ENCODE results near the gene NUP210.

The NUP210 gene

DNA sequence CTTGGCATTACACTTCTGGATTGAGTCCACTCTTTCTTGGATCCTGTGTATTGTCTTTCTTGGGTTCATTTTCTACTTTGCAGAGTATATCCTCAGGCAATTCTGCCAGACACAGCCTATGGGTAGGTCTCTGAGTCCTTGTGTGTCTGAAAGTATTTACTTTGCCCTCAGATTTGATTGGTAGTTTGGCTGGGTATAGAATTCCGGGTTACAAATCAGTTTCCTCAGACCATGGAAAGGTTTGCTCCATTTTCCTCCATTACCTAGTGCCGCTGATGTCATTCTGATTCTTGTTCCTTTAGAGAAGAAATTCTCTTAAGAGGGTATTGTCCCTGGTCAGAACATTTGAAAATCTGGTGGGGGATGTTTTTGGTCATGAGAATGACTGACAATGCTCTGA, 133.2 kb downstream of the NUP210 start:
- DNase-seq = no peak

DNA sequence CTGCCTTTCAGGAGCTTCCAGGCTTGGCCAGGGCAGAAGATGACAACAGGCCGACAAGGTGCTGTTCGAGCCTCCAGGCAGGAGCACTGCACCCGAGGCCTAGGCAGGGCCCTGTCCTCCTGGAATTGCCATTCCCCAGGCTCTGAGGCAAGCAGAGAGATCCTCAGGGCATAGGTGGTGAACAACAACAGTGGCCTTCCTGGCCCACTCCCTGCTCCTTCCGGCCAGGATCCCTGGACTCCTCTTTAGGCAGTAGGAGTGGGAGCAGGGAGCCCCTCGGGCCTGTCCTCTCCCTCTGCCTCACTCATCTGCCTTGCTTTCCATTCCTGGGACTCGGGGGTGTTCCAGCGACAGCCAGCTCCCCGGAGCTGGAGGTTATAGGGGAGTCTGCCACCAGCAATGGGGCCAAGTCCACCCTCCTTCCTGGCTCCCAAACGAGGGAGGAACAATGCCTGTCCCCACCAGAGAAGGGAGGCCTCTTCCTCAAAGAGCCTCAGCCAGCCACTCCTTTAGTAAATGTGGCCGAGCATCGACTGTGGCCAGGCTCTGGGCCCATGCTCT, 135.0 kb downstream of the NUP210 start:
- no peak for DNase-seq

DNA sequence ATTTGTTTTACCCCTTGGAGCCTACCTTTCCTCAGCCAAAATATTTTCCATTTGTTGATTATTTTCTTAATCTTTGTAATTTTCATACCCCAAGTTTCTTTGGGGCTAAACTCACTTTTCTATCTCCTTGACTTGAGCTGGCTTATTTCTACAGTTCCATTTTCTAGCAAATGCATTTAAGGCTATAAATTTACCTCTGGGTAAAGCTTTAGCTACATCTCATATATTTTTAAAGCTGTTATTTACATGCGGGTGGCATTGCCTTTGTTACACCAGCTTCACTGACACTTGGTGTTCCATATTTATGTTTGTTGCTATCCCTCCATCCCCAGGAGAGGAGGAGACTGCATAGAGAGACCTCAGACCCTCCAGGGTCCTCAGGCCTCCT, 136.3 kb downstream of the NUP210 start:
- DNase-seq = no peak

DNA sequence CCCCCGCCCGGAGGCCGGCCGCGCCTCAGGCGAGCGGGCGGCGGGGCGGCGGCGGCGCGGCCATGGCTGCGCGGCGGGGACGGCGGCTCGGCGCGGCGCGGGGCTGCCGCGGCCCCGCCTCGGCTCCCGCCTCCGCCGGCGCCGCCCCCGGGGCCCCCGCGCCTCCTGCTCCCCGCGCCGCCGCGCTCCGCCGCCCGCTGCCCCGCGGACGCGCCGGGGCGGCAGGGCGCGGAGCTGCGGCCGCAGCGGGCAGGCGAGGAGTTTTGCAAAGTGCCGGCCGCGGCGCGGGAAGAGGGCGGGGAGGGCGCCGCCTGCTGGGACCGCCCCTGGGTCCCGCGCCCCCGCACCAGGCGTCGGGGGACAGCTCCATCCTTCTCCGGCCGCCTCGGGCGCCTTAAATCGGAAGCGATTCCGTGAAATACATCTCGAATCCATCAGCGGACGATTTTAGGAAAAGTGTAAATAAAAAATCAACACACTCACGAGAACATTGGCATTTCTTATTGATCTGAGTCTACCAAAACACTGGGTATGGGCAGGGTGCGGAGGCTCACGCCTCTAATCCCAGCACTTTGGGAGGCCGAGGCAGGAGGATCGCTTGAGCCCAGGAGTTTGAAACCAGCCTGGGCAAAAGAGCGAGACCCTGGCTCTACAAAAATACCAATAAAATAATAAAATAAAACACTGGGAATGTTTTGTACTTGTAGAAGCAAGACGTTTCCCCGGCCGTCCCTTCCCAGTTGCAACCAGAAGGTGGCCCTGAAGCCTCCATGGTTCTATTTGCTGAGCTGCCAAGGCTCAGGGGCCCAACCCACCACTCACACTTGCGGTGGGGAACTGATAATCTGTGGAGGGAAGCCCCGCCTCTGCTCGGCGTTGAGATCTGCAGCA, 136.9 kb downstream of the NUP210 start:
- no peak for DNase-seq

DNA sequence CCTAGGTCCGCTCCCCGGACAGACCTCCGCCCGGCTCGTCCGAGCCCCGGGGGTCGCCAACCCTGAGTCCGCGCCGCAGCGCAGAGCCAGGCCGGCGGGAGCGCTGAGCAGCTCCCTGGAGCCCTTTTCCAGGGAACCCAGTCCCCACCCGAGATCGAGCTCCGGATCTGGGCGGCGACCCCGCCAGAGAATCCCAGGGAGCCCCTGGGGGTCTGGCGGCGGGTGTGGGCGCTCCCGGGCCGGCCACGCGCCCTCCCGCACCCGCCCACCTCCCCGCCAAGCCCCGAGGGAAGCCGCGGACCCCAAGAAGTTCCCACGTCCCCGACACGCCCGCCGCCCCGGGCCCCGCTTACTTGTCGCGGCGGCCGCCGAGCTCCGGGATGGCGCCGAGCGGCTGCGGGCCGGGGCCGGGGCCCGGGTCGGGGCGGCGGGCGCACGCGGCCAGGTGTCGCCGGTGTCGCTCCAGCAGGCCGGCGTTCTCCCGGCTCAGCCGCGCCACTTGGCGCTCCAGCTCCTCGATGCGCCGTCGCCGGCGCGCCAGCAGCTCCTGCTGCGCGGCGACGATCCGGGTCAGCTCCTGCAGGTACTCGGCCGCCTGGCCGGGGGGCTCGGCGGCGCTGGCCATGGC, 137.7 kb downstream of the NUP210 start:
- no peak for DNase-seq

DNA sequence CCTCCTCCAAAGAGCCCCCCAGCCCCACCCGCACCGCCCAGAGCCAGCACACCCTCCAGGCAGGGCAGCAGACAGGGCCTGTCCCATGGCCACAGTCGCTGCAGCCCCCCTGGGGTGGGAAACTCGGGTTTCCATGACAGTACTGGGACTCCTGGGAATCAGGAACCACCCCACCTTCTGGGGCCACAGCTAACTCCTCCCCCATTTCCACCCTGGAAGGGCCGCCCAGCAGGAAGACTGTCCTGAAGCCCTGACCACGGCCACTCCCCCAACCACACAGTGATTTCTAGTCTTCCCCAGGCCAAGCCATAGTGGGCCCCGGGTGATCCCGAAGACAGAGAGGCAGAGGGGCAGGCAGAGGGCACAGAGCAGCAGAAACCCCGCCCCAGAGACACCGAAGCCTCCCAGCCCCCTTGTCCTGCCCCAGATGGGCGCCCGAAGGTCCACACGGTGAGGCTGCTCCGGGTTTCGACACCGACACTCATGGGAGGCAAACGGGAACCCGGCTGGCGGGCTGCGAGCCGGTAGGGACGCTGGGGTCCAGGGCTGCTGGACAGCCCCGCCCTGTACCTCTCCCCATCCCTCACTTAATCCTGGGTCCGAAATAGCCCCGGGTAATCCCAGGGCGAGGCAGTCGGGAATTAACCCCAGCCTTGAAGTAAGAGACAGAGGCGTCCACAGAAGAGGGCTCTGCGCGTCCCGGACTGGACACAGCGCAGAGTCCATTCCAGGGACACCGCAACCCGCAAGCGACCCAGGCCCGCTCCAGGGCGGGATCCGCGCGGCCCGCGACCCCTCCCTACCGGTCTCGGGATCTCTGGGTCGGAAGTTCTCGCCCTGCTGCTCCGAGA, 138.4 kb downstream of the NUP210 start:
- DNase-seq = no peak

DNA sequence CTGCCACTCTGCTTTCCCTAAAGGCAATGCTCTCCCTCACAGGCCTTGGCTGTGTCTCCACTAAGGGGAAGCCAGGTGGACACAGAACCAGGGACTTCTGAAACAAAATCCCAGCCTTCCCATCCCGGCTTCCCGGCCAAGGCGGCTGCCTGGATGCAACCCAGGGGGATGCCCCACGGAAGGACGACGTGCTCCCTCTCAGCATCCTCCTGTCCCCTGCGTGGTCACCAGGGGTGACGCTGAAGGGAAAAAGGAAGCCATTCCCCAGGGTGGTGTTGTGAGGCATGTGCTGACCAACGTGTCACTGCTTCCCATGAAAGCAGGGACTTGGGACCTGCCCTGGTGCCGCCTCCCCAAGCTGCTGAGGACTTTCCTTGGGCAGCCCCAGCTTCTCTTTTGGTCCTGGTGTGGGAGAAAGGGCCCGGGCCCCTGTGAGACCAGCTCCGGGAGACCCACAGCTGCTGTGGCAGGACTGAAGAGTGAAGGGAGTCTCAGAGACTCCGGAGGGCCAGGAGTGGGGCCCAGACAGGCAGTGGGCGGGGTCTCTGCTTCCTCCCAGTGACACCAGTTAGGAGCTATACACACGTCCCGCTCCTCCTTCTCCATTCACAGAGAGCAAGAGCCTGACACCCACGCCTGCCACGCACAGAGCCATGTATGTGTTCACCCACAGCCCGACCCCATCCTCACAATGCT, 139.2 kb downstream of the NUP210 start:
- no peak for DNase-seq

DNA sequence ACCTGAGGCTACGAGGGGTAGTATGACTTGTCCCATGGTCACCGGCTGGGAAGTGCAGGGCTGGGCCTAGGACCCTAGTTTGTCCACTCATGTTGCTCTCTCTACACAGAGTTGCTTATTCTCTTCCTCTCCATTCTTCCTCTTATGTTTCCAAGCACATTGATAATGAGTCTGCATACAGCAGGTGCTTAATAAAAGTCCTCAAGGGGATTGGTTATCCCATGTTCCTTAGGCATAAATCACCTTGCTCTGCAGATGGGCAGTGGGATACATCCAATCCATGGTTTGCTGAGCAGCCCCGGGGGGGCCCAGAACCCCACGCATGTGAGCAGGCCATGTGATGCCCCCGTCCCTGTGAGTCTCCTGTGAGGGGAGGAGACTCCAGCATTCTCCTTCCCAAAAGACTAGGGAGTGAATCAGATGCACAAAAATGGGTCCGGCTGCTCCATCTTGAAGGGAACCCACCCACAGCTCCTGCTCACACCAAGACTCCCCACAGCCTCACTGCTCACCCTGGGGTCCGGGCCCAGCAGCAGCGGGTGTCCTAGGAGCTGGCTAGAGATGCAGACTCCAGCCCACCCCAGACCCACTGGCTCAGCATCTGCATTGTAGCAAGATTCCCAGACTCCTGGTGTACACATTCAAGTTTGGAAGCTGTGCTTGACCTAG, 139.9 kb downstream of the NUP210 start:
- no peak for DNase-seq

DNA sequence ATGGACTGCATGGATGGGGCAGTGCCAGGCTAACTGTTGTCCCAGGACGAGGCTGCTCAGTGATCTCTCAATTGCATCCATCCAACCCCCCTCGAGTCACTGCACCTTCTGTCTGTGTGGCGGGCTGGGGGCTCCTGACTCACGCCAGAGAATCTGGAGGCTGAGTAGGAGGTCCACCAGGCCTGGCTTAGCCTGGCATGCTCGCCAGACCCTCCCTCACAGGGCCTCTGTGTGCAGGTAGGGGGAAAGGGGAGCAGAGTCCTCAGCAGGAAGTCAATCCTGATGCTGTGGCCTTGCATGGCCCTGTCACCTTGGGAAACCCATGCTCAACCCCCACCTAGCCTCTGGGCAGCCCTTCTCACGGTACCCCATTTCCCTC, 140.6 kb downstream of the NUP210 start:
- no peak for DNase-seq

DNA sequence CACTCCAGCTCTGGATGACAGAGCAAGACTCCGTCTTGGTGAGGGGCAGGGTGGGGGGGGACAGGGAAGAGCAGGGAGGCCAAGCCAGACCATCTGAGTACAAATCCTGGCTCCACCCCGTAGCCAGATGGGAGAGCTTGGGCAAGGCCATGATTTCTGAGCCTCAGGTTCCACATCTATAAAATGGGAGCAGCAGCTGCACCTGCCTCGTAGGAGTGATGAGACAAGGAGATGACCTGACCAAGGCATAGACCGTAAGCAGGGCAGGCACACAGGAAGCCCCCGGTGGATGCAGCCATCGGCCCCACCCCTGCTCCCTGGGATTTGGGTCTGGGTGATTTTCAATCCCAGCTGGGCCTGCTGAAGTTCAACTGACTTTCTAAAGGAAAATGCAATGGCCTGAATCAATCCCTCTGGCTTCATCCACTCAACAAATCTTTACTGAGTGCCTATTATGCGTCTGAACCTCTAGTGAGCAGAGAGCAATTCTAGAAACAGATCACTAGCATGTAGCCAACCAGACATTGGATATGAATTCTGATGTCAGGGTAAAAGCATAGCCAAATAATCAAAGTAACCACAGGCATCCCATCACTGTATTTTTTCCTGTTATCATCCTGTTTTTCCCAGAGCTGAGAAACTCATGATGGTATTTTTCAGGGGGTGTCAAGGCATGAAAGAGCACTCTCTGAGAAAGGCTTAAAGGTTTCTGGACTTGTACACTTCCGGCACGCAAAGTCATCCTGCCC, 141.2 kb downstream of the NUP210 start:
- DNase-seq = no peak

DNA sequence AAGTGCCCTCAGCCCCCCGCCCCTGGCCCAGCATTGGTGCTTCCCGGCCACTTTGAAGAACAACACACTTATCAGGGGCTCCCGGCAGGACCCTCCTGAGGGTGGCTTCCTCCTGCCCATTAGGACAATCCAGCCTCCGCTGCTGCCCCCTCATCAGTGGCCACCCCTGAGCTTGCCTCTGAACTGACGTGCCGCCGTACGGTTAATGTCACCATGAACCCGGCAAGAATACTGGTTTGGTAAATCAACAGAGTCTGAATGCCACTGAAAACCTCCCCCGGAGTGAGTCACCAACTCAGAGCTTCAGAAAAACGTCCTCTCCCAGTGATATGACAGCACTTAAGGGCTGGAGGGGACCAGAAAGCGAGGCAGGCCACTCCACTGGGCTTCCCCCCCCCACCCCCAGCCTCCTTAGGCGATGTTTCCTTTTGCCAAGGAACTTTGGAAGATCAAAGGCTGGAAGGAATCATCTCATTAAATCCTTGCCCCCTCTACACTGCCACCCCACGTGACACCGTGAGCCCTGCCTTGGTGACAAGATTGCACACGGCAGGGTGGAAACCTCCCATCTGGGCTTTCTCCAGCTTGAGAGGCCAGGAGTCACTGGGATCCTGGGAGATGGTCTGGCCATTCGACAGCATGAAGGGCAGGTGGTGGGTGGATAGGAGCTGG, 142.1 kb downstream of the NUP210 start:
- no peak for DNase-seq

DNA sequence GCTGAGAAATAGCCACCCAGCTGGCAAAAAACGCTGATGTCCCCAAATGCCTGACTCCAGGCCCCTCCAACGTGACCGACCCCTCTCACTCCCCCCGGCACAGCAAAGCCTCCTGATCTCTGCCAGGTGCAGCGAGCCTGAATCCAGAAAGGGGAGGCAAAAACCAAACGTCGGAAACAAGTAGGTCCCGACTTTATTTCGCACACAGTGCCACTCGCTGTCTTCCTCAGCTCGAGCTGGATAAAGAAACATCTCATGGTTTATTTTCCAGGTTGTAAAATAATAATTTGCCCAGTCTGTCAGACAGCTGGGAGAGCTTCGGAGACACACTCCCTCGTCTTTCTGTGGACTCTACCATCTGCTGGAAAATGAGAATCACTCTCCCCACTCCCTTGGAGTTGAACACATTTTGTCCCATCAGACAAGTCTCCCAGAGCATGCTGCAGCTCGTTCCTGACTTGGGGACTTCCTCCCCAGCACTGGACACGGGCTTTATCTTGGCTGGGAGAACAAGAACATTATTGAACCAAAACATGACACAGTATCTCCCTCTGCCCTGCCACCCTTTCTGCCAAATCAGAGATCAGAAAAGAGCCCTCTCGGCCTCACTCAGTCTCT, 142.8 kb downstream of the NUP210 start:
- no peak for DNase-seq

DNA sequence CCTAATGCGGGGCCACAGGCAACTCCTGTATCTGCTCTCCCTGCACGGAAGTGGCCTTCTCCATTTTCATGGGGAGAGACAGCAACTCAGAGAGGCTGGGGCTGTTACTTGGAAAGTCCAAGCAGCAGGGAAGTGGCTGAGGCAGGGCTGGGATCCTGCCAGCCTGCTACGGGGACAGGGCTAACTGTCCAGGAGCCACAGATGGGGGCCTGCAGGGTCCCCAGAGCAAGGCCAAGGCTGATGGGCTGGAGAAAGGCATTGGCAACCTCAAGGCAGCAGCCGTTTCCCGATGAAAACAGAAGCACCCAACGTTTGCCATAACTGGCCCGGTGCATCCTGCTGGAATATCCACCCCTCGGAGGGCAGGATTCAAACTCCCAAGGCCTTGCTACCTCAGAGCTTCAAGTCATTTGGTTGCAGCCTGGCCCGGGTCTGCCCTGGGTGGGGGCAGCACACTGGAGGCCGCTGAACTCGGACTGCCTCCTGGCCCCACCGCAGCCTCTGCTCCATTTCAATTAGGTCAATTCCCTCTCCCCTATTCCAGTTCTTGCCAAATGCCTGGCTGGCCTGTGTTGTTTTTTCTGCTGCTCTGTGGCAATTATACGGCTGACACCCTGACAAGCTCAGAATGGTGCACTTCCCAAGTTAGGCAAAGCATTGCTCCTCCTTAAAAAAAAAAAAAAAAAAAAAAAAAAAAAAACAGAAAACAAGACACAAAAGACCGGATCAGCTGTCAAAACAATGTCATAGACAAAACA, 143.5 kb downstream of the NUP210 start:
- DNase-seq = no peak

DNA sequence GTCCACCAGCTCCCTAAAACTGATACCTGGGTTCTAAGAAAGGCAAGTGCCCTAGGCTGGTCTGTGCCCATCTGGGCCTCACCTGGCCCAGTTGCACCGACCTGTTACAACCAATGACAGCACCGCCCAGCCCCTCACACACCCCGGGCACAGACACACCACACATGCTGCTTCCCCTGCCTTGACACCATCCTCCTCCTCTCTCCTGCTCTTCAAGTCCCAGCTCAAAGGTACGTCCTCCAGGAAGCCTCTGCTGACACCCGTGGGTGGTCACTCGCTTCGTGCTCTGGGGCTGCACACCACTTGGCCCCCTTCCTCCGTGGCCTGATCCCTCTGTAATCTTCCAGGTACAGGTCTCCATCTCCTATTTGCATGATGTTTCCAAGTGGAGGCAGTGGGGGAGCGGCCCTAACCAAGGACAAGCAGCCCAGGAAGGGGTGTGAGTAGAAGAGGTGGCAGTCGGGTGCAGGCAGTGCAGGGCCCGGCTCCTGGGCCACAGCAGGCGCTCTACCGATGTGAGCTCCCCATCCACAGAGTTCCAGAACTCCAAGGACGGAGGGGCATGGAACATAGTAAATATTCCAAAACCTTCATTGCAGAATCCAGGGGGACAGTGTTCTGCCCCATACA, 144.6 kb downstream of the NUP210 start:
- no peak for DNase-seq

DNA sequence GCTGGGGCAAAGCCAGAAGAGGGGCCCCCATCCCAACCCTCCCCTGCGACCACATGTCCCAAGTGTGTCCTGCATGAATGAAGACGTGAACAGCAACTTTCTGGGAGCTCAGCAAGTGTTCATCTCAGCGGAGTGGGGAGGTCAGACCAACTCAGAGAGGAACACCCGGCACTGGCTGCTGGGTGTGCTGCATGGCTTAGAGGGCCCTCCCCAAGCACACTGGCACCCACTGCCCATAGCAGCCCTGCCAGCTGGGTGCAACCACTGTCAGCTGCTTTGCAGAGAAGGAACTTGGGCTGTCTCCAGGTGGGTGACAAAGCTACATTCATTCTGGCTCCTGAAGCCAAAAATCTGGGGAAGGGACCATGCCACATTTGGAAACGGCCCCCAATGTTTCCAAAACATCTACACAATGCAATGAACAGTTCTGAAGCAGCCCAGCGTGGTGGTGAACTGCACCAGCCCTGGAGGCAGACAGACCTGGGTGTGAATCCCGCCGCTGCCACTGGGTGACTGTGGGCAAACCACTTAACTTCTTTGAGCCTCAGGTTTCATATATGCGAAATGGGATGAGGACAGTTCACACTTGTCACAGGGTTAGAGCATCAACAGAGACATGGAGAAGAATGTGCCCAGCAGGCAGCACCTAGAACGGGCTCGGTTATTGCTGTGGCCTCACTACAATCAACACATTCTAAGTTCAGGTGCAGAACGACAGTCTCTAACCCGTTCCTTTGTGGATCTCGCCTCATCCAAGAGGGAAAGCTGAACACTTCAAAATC, 145.4 kb downstream of the NUP210 start:
- DNase-seq = no peak

DNA sequence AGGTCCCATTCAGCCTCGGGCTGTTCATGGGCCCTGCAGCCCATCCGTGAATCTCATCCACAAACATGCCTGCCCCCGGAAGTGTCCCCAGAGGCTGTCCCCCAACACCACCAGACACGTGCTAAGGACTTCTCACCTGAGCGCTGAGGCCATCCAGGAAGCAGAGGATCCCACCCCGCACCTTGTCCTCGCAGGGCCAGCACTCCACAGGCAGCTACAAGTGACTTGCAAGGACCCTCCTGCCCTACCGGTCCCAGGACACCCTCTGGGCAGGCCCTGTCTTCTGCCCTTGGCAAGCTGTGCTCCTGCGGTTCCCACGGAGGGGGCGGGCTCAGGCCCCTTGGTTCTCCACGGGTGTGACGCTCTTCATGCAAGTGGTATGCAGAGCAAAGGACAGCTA, 146.0 kb downstream of the NUP210 start:
- no peak for DNase-seq

DNA sequence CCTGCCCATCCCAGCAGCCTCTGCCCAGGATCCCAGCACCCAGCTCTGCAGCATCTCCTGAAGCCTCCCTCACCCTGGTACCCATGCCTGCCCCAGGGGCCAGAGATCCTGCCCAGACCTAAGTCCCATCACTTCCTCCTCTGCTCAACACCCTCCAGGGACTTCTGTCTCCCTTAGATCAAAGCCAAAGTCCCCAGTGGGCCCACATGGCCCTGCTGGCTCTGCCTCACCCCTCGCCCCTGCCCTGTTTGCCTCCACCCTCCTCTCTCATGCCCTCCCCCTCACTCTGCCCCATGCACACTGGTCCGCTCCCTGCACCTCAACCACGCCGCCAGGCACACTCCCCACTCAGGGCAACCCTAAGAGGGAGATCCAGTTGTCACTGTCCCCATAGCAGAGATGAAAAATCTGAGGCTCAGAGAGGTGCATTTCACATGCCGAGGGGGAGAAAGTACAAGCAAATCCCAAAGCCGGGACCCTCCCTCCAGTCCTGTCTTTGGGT, 146.5 kb downstream of the NUP210 start:
- DNase-seq = no peak

Measured in activated T-cell treated with anti-CD3 and anti-CD28 coated beads for 4 hours (primary cell).